Measurements from ENCODE around the gene PCMT1.

Gene PCMT1

DNA sequence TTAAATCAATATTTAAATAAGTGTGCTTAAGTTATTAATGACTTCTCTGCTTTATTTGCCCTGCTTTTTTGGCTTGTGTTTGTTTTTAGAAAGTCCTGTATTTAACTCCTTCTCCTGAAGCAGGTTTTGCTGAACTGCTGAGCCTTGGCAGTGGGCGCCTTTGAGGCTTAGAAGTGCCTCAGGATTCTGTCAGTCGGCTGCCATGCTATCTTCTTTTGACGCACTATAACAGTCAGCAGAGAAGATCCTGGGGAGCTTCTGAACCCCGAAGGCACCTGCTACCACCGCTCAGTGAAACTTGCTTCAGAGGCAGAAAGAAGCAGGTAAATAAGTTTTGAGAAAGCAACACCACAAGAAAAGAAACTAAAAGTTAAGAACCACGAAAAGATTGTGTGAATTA is 22.4 kb downstream of the PCMT1 start:
- no peak overlapping the region for H3K4me3 ChIP-seq (ENCODE audit: low read depth, low read length)
- H3K9me3 ChIP-seq (ENCODE audit: insufficient read depth, low read depth, low read length) = no peaks in the 10 kb centered on the region
- no peak overlapping the region for H2BK5ac ChIP-seq (ENCODE audit: low read depth, low read length, poor library complexity)
- no peak overlapping the region for H3K27ac ChIP-seq (ENCODE audit: low read depth, low read length)
- H3K4me2 ChIP-seq (ENCODE audit: low read length) = no peak overlapping the region
- H4K8ac ChIP-seq (ENCODE audit: low read depth, low read length) = no peak overlapping the region
- peaks cover 2% of the 10 kb centered on the region for H3K79me2 ChIP-seq (ENCODE audit: control insufficient read depth, insufficient read depth, low read length, poor library complexity)
- no peak overlapping the region for H2AK5ac ChIP-seq (ENCODE audit: low read length)
- H3K36me3 ChIP-seq (ENCODE audit: control insufficient read depth in 1 of 2, insufficient read depth in 2 of 2, low read length in 2 of 2) = peaks cover 17 to 30% of the 10 kb centered on the region in 2 experiments
- no peak overlapping the region for H3K9ac ChIP-seq (ENCODE audit: low read length)
- no peaks in the 10 kb centered on the region for H3K4me1 ChIP-seq (ENCODE audit: control insufficient read depth in 1 of 2, insufficient read depth in 2 of 2, low read length in 2 of 2)
- H3K23ac ChIP-seq (ENCODE audit: low read length) = no peak overlapping the region
- no peak overlapping the region for H2BK120ac ChIP-seq (ENCODE audit: insufficient read depth, low read length, poor library complexity)
- H3K79me1 ChIP-seq (ENCODE audit: low read length) = no peaks in the 10 kb centered on the region
- H3K14ac ChIP-seq (ENCODE audit: low read length) = no peak overlapping the region
- H2AFZ ChIP-seq (ENCODE audit: insufficient read depth, low read length, poor library complexity) = no peak overlapping the region
- H4K12ac ChIP-seq (ENCODE audit: low read depth, low read length) = no peak overlapping the region
- H3K4ac ChIP-seq (ENCODE audit: low read depth, low read length) = no peak overlapping the region
- no peaks in the 10 kb centered on the region for H3K27me3 ChIP-seq (ENCODE audit: insufficient read depth, low read length)
- H4K91ac ChIP-seq (ENCODE audit: low read depth, low read length) = no peak overlapping the region
- DNase-seq = no peak
- no CpG with 5 or more reads among the region's 6 CpGs for WGBS (ENCODE audit: extremely low coverage, insufficient coverage, insufficient read length)
- H2BK12ac ChIP-seq (ENCODE audit: low read length) = no peak overlapping the region
- H3K18ac ChIP-seq (ENCODE audit: low read length) = no peak overlapping the region

DNA sequence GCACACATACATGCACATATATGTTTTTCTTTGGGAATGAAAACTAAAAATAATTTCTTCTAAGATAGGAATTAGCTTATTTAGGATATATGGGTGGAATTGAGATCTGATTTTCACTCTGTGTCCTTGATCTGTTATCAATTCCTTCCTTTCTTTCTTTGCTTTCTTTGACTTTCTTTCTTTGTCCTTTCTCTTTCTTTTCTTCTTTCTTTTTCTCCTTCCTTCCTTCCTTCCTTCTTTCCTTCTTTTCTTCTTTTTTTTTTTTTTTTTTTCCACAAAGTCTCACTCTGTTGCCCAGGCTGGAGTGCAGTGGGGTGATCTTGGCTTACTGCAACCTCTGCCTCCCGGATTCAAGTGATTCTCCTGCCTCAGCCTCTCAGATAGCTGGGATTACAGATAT is 28.1 kb downstream of the PCMT1 start:
- H3K14ac ChIP-seq (ENCODE audit: low read length) = no peak overlapping the region

DNA sequence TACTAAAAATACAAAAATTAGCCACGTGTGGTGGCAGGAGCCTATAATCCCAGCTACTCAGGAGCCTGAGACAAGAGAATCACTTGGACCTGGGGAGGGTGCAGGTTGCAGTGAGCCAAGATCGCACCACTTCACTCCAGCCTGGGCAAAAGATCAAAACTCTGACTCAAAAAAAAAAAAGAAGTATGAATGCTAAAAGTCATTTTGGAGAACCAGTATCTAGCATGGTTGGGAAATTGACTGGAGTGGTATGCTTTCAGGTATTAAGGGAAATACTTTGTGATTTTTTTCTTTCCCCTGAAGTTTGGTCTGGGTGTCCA is 30.1 kb downstream of the PCMT1 start:
- Histone ChIP-seq H3K9me3 (ENCODE audit: insufficient read depth, low read depth, low read length) (no peaks in the 10 kb centered on the region), H3K36me3 (ENCODE audit: control insufficient read depth in 1 of 2, insufficient read depth in 2 of 2, low read length in 2 of 2) (peaks cover 18 to 19% of the 10 kb centered on the region in 2 experiments), H2BK120ac (ENCODE audit: insufficient read depth, low read length, poor library complexity) (no peak overlapping the region), H2BK5ac (ENCODE audit: low read depth, low read length, poor library complexity) (no peak overlapping the region), H3K4me1 (ENCODE audit: control insufficient read depth in 1 of 2, insufficient read depth in 2 of 2, low read length in 2 of 2) (no peaks in the 10 kb centered on the region), H4K12ac (ENCODE audit: low read depth, low read length) (no peak overlapping the region), H2BK12ac (ENCODE audit: low read length) (no peak overlapping the region), H4K91ac (ENCODE audit: low read depth, low read length) (no peak overlapping the region), H3K79me1 (ENCODE audit: low read length) (no peaks in the 10 kb centered on the region), H3K4me2 (ENCODE audit: low read length) (no peak overlapping the region), H2AK5ac (ENCODE audit: low read length) (no peak overlapping the region), H3K9ac (ENCODE audit: low read length) (no peak overlapping the region), H3K27ac (ENCODE audit: low read depth, low read length) (no peak overlapping the region), H3K23ac (ENCODE audit: low read length) (no peak overlapping the region), H3K79me2 (ENCODE audit: control insufficient read depth, insufficient read depth, low read length, poor library complexity) (no peaks in the 10 kb centered on the region), H2AFZ (ENCODE audit: insufficient read depth, low read length, poor library complexity) (no peak overlapping the region), H4K8ac (ENCODE audit: low read depth, low read length) (no peak overlapping the region), H3K27me3 (ENCODE audit: insufficient read depth, low read length) (no peaks in the 10 kb centered on the region), H3K4me3 (ENCODE audit: low read depth, low read length) (no peak overlapping the region), H3K14ac (ENCODE audit: low read length) (no peak overlapping the region), H3K18ac (ENCODE audit: low read length) (no peak overlapping the region), H3K4ac (ENCODE audit: low read depth, low read length) (no peak overlapping the region)
- no CpG with 5 or more reads among the region's 2 CpGs for WGBS (ENCODE audit: extremely low coverage, insufficient coverage, insufficient read length)
- peak in 1 of 2 donors; percentile 46 for DNase-seq

More for the DNA sequence above, 28.1 kb downstream of the PCMT1 start:
- Histone ChIP-seq H4K8ac (ENCODE audit: low read depth, low read length) (no peak overlapping the region), H4K91ac (ENCODE audit: low read depth, low read length) (no peak overlapping the region), H3K36me3 (ENCODE audit: control insufficient read depth in 1 of 2, insufficient read depth in 2 of 2, low read length in 2 of 2) (peaks cover 17 to 27% of the 10 kb centered on the region in 2 experiments), H3K9me3 (ENCODE audit: insufficient read depth, low read depth, low read length) (no peaks in the 10 kb centered on the region), H3K4me1 (ENCODE audit: control insufficient read depth in 1 of 2, insufficient read depth in 2 of 2, low read length in 2 of 2) (no peaks in the 10 kb centered on the region), H3K4ac (ENCODE audit: low read depth, low read length) (no peak overlapping the region), H2AFZ (ENCODE audit: insufficient read depth, low read length, poor library complexity) (no peak overlapping the region), H2BK5ac (ENCODE audit: low read depth, low read length, poor library complexity) (no peak overlapping the region), H3K79me2 (ENCODE audit: control insufficient read depth, insufficient read depth, low read length, poor library complexity) (no peaks in the 10 kb centered on the region), H3K27me3 (ENCODE audit: insufficient read depth, low read length) (no peaks in the 10 kb centered on the region), H3K23ac (ENCODE audit: low read length) (no peak overlapping the region), H3K27ac (ENCODE audit: low read depth, low read length) (no peak overlapping the region), H3K4me3 (ENCODE audit: low read depth, low read length) (no peak overlapping the region), H4K12ac (ENCODE audit: low read depth, low read length) (no peak overlapping the region), H3K79me1 (ENCODE audit: low read length) (no peaks in the 10 kb centered on the region), H2BK12ac (ENCODE audit: low read length) (no peak overlapping the region), H2AK5ac (ENCODE audit: low read length) (no peak overlapping the region), H3K18ac (ENCODE audit: low read length) (no peak overlapping the region), H3K4me2 (ENCODE audit: low read length) (no peak overlapping the region), H2BK120ac (ENCODE audit: insufficient read depth, low read length, poor library complexity) (no peak overlapping the region), H3K9ac (ENCODE audit: low read length) (no peak overlapping the region)
- no peak for DNase-seq
- no CpG with 5 or more reads among the region's 1 CpG for WGBS (ENCODE audit: extremely low coverage, insufficient coverage, insufficient read length)

DNA sequence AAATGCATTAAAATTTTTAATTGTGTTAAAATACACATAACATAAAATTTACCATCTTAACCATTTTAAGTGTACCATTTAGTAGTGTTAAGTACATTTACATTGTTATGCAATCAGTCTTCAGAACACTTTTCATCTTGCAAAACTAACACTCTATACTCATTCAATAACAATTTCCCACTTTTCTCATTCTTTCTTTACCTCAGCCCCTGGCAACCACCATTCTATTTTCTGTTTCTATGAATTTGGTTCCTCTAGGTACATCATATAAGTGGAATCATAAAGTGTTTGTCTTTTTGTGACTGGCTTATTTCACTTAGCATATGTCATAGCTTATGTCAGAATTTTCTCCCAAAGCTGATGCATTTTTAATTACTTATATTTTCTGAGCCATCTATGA is 32.2 kb downstream of the PCMT1 start:
- no peak overlapping the region for H2AK5ac ChIP-seq (ENCODE audit: low read length)

More for the DNA sequence above, 32.2 kb downstream of the PCMT1 start:
- H4K8ac ChIP-seq (ENCODE audit: low read depth, low read length) = no peak overlapping the region
- peaks cover 7 to 15% of the 10 kb centered on the region in 2 experiments for H3K36me3 ChIP-seq (ENCODE audit: control insufficient read depth in 1 of 2, insufficient read depth in 2 of 2, low read length in 2 of 2)
- H4K12ac ChIP-seq (ENCODE audit: low read depth, low read length) = no peak overlapping the region
- no peak overlapping the region for H4K91ac ChIP-seq (ENCODE audit: low read depth, low read length)
- no peak overlapping the region for H3K9ac ChIP-seq (ENCODE audit: low read length)
- no peak overlapping the region for H3K4me3 ChIP-seq (ENCODE audit: low read depth, low read length)
- H3K27ac ChIP-seq (ENCODE audit: low read depth, low read length) = no peak overlapping the region
- no peak overlapping the region for H3K4me2 ChIP-seq (ENCODE audit: low read length)
- no peak overlapping the region for H2BK5ac ChIP-seq (ENCODE audit: low read depth, low read length, poor library complexity)
- no peak overlapping the region for H2BK120ac ChIP-seq (ENCODE audit: insufficient read depth, low read length, poor library complexity)
- DNase-seq = no peak
- no peak overlapping the region for H3K18ac ChIP-seq (ENCODE audit: low read length)
- no peaks in the 10 kb centered on the region for H3K9me3 ChIP-seq (ENCODE audit: insufficient read depth, low read depth, low read length)
- no peak overlapping the region for H3K23ac ChIP-seq (ENCODE audit: low read length)
- no peak overlapping the region for H3K4ac ChIP-seq (ENCODE audit: low read depth, low read length)
- no peaks in the 10 kb centered on the region for H3K27me3 ChIP-seq (ENCODE audit: insufficient read depth, low read length)
- H2AFZ ChIP-seq (ENCODE audit: insufficient read depth, low read length, poor library complexity) = no peak overlapping the region
- H3K79me2 ChIP-seq (ENCODE audit: control insufficient read depth, insufficient read depth, low read length, poor library complexity) = no peaks in the 10 kb centered on the region
- H2BK12ac ChIP-seq (ENCODE audit: low read length) = no peak overlapping the region
- no peaks in the 10 kb centered on the region for H3K79me1 ChIP-seq (ENCODE audit: low read length)
- H3K14ac ChIP-seq (ENCODE audit: low read length) = no peak overlapping the region
- H3K4me1 ChIP-seq (ENCODE audit: control insufficient read depth in 1 of 2, insufficient read depth in 2 of 2, low read length in 2 of 2) = no peaks in the 10 kb centered on the region

All from trophoblast cell (in vitro differentiated cells and primary cell).